ENCODE data around the gene ERO1A.

The ERO1A gene

DNA sequence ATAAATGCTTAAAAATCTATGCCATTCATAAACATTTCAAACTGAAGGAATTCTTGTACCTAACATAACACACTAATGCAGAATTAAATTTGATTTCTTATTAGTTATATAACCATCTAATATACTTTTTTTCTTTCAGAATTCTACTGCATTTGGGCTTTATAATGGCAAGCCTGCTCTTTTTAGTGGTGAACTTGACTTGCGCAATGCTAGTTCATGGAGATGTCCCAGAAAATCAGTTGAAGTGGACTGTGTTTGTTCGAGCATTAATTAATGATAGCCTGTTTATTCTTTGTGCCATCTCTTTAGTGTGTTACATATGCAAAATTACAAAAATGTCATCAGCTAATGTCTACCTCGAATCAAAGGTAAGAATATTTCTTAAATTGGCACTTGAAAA, 95.4 kb downstream of the ERO1A start:
- TF ChIP-seq POLR2AphosphoS5 (IDR thresholded peaks at IDR 0.05; ENCODE audit: low read depth, low read length) (no peak), FOXP2 (optimal IDR thresholded peaks at IDR 0.05; ENCODE audit: borderline replicate concordance, extremely low read depth, extremely low read length, insufficient read depth) (no peak), TAF1 (IDR thresholded peaks at IDR 0.05; ENCODE audit: borderline replicate concordance, insufficient read depth, low read length) (no peak), SIN3A (IDR thresholded peaks at IDR 0.05; ENCODE audit: borderline replicate concordance, insufficient read depth, low read length) (no peak)
- TF ChIP-seq, protein P1, sequence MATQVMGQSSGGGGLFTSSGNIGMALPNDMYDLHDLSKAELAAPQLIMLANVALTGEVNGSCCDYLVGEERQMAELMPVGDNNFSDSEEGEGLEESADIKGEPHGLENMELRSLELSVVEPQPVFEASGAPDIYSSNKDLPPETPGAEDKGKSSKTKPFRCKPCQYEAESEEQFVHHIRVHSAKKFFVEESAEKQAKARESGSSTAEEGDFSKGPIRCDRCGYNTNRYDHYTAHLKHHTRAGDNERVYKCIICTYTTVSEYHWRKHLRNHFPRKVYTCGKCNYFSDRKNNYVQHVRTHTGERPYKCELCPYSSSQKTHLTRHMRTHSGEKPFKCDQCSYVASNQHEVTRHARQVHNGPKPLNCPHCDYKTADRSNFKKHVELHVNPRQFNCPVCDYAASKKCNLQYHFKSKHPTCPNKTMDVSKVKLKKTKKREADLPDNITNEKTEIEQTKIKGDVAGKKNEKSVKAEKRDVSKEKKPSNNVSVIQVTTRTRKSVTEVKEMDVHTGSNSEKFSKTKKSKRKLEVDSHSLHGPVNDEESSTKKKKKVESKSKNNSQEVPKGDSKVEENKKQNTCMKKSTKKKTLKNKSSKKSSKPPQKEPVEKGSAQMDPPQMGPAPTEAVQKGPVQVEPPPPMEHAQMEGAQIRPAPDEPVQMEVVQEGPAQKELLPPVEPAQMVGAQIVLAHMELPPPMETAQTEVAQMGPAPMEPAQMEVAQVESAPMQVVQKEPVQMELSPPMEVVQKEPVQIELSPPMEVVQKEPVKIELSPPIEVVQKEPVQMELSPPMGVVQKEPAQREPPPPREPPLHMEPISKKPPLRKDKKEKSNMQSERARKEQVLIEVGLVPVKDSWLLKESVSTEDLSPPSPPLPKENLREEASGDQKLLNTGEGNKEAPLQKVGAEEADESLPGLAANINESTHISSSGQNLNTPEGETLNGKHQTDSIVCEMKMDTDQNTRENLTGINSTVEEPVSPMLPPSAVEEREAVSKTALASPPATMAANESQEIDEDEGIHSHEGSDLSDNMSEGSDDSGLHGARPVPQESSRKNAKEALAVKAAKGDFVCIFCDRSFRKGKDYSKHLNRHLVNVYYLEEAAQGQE (IDR thresholded peaks at IDR 0.05; ENCODE audit: insufficient read depth in 1 of 2, low read depth in 2 of 2, low read length in 2 of 2) = no peak

DNA sequence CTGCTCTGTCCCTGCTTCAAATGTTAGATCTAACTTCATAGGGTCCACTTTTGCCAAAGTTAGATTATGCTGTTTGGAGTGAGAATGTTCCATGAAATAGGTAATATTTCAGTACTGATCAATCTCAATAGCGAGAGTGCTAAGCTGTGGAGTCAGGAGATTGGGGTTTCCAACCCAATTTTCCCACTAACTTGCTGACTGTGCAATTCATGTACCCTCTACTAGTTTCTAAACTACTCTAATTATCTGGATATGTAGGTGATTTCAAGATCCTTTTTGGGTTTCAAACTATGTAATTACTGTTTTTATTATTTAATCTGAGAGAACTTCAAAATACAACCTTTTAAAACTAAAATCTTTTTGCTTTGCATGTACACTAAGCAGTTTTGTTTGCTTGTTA, 96.8 kb downstream of the ERO1A start:
- TF ChIP-seq, protein P1 (IDR thresholded peaks at IDR 0.05; ENCODE audit: insufficient read depth in 1 of 2, low read depth in 2 of 2, low read length in 2 of 2) = no peak
- TF ChIP-seq SIN3A (IDR thresholded peaks at IDR 0.05; ENCODE audit: borderline replicate concordance, insufficient read depth, low read length) (no peak), POLR2AphosphoS5 (IDR thresholded peaks at IDR 0.05; ENCODE audit: low read depth, low read length) (no peak), FOXP2 (optimal IDR thresholded peaks at IDR 0.05; ENCODE audit: borderline replicate concordance, extremely low read depth, extremely low read length, insufficient read depth) (no peak), TAF1 (IDR thresholded peaks at IDR 0.05; ENCODE audit: borderline replicate concordance, insufficient read depth, low read length) (no peak)

DNA sequence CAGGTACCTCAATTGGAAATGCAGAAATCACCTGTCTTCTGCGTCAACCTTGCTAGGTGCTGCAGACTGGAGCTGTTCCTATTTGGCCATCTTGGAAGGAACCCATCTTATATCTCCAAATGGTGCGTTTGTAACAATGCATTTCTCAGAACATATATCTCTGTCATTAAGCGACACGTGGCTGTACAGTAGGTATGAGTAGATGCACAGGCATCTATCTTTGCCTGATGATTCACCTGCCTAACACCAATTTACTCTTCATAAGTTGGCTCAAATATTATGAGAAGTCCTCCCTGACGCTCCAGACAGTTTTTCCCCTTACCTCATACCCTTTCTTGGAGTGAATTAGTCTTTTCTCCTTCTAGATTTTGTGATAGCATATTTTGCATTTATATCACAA, 98.5 kb downstream of the ERO1A start:
- TF ChIP-seq FOXP2 (optimal IDR thresholded peaks at IDR 0.05; ENCODE audit: borderline replicate concordance, extremely low read depth, extremely low read length, insufficient read depth) (no peak), POLR2AphosphoS5 (IDR thresholded peaks at IDR 0.05; ENCODE audit: low read depth, low read length) (no peak), SIN3A (IDR thresholded peaks at IDR 0.05; ENCODE audit: borderline replicate concordance, insufficient read depth, low read length) (no peak), TAF1 (IDR thresholded peaks at IDR 0.05; ENCODE audit: borderline replicate concordance, insufficient read depth, low read length) (no peak)
- TF ChIP-seq, protein P1 (IDR thresholded peaks at IDR 0.05; ENCODE audit: insufficient read depth in 1 of 2, low read depth in 2 of 2, low read length in 2 of 2) = no peak

DNA sequence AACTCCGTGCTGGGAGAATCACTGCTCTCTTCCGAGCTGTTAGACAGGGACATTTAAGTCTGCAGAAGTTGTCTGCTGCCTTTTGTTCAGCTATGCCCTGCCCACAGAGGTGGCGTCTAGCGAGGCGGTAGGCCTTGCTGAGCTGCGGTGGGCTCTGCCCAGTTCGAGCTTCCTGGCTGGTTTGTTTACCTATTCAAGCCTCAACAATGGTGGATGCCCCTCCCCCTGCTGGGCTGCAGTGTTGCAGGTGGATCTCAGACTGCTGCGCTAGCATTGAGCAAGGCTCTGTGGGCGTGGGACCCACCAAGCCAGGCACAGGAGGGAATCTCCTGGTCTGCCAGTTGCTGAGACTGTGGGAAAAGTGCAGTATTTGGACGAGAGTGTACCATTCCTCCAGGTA, 99.0 kb downstream of the ERO1A start:
- TF ChIP-seq POLR2AphosphoS5 (IDR thresholded peaks at IDR 0.05; ENCODE audit: low read depth, low read length) (no peak), SIN3A (IDR thresholded peaks at IDR 0.05; ENCODE audit: borderline replicate concordance, insufficient read depth, low read length) (no peak), TAF1 (IDR thresholded peaks at IDR 0.05; ENCODE audit: borderline replicate concordance, insufficient read depth, low read length) (no peak), FOXP2 (optimal IDR thresholded peaks at IDR 0.05; ENCODE audit: borderline replicate concordance, extremely low read depth, extremely low read length, insufficient read depth) (no peak)
- TF ChIP-seq, protein P1 (IDR thresholded peaks at IDR 0.05; ENCODE audit: insufficient read depth in 1 of 2, low read depth in 2 of 2, low read length in 2 of 2) = no peak

DNA sequence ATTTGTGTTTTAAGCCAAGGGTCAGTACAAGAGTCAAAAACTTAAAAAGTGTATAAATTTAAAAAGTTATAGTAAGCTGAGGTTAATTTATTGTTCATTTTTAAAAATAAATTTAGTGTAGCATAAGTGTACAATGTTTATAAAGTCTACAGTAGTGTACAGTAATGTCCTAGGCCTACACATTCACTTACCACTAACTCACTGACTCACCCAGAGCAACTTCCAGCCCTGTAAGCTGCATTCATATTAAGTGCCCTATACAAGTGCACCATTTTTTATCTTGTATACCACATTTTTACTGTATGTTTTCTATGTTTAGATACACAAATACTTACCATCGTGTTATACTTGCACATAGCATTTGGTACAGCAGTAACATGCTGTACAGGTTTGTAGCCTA, 105.0 kb downstream of the ERO1A start:
- no peak for TF ChIP-seq POLR2AphosphoS5 (IDR thresholded peaks at IDR 0.05; ENCODE audit: low read depth, low read length)
- TF ChIP-seq, protein P1 (IDR thresholded peaks at IDR 0.05; ENCODE audit: insufficient read depth in 1 of 2, low read depth in 2 of 2, low read length in 2 of 2) = no peak
